Mesodermal cell (in vitro differentiated cells): ENCODE results near the gene COQ10B.
"Not testable (repeated sequence)": the region's sequence is repeated elsewhere in the genome, so short reads cannot be mapped to it uniquely, and the experiment has no call there.

ENCODE experiments used
- H3K27ac ChIP-seq: 2 replicates; pipeline ENCODE4 v1.7.0; 2013; ENCODE audit warnings: mild to moderate bottlenecking, low read depth, low read length, moderate library complexity; ENCODE audit not compliant: severe bottlenecking
- H3K36me3 ChIP-seq: 2 replicates; pipeline ENCODE4 v1.7.1; 2013; ENCODE audit warnings: mild to moderate bottlenecking, low read length, moderate library complexity; ENCODE audit not compliant: control insufficient read depth, insufficient read depth
- H3K4me1 ChIP-seq: one replicate; pipeline ENCODE4 v1.7.1; 2013; ENCODE audit warnings: mild to moderate bottlenecking, low read length; ENCODE audit not compliant: insufficient read depth, control insufficient read depth, poor library complexity, severe bottlenecking
- H3K4me3 ChIP-seq: 2 replicates; pipeline ENCODE4 v1.7.0; 2013; ENCODE audit warnings: low read length, control low read depth, mild to moderate bottlenecking; ENCODE audit not compliant: insufficient read depth, poor library complexity, severe bottlenecking; ENCODE audit errors: extremely low read depth
- H3K9me3 ChIP-seq: 2 replicates; pipeline ENCODE4 v1.7.1; 2013; ENCODE audit warnings: mild to moderate bottlenecking, low read length, moderate library complexity; ENCODE audit not compliant: control insufficient read depth
- WGBS, 2 experiments: methylation state at CpG; one replicate each; pipeline ENCODE4 v1.1.5; 2013; ENCODE audit warnings: missing lambda C conversion rate in 2 of 2; ENCODE audit not compliant: insufficient coverage in 2 of 2; 5-methylcytosine and 5-hydroxymethylcytosine counted together

The COQ10B gene

GRCh38 chr2:197431858-197432257 lies 21.5 kb upstream of the COQ10B start:
- Histone ChIP-seq H3K4me1 (peaks cover 17% of the 10 kb centered on the region), H3K9me3 (no peaks in the 10 kb centered on the region), H3K36me3 (peaks cover 46% of the 10 kb centered on the region), H3K4me3 (no peak overlapping the region), H3K27ac (no peak overlapping the region)
- 82 to 97% methylated on average over 3 to 5 of the region's 6 CpGs for WGBS, 2 experiments

GRCh38 chr2:197432527-197432926 lies 20.8 kb upstream of the COQ10B start:
- not testable (repeated sequence) for H3K9me3 ChIP-seq, H3K27ac ChIP-seq
- H3K36me3 ChIP-seq, result peaks cover 44% of the 10 kb centered on the region
- 88 to 94% methylated on average over 4 to 5 of the region's 6 CpGs for WGBS, 2 experiments
- peaks cover 17% of the 10 kb centered on the region for H3K4me1 ChIP-seq
- H3K4me3 ChIP-seq, result peak overlapping the region; percentile 100

- Histone ChIP-seq H3K4me1 (peaks cover 17% of the 10 kb centered on the region), H3K9me3 (no peaks in the 10 kb centered on the region), H3K27ac (peak overlapping the region; percentile 98), H3K4me3 (peak overlapping the region; percentile 100), H3K36me3 (peaks cover 30% of the 10 kb centered on the region)
- WGBS, 2 experiments, result 3% methylated on average over 9 of the region's 11 CpGs
Measured at GRCh38 chr2:197433780-197434438, 19.4 kb upstream of the COQ10B start.

- Histone ChIP-seq H3K36me3 (peaks cover 21% of the 10 kb centered on the region), H3K9me3 (no peaks in the 10 kb centered on the region), H3K27ac (peak within 1 kb of the TSS; percentile 98), H3K4me3 (peak within 1 kb of the TSS; percentile 100), H3K4me1 (peaks cover 17% of the 10 kb centered on the region)
- WGBS, 2 experiments, result 0 to 1% methylated on average over 70 of the region's 74 CpGs
Measured at GRCh38 chr2:197434541-197435513, 18.5 kb upstream of the COQ10B start, which contains the start of gene SF3B1. SF3B1 (minus strand) TSS chr2:197435028; CDS start chr2:197434999, 29 bp downstream.

GRCh38 chr2:197435598-197436420 lies 17.5 kb upstream of the COQ10B start:
- Histone ChIP-seq H3K4me3 (peak overlapping the region; percentile 100), H3K4me1 (peaks cover 17% of the 10 kb centered on the region), H3K36me3 (peaks cover 15% of the 10 kb centered on the region), H3K9me3 (no peaks in the 10 kb centered on the region), H3K27ac (peak overlapping the region; percentile 98)
- 63 to 70% methylated on average over 4 to 5 of the region's 16 CpGs for WGBS, 2 experiments

GRCh38 chr2:197437380-197437779 lies 16.0 kb upstream of the COQ10B start:
- 100% methylated on average over 2 of the region's 2 CpGs for WGBS, 2 experiments
- peaks cover 6% of the 10 kb centered on the region for H3K36me3 ChIP-seq
- no peak overlapping the region for H3K27ac ChIP-seq
- H3K4me1 ChIP-seq, result peaks cover 8% of the 10 kb centered on the region
- no peaks in the 10 kb centered on the region for H3K9me3 ChIP-seq
- H3K4me3 ChIP-seq, result no peak overlapping the region

GRCh38 chr2:197442857-197443256 lies 10.5 kb upstream of the COQ10B start:
- no peak overlapping the region for H3K4me3 ChIP-seq
- peaks cover 9% of the 10 kb centered on the region for H3K4me1 ChIP-seq
- H3K27ac ChIP-seq, result no peak overlapping the region
- WGBS, 2 experiments, result 89 to 100% methylated on average over 2 to 3 of the region's 5 CpGs
- no peaks in the 10 kb centered on the region for H3K36me3 ChIP-seq
- no peaks in the 10 kb centered on the region for H3K9me3 ChIP-seq

- Histone ChIP-seq H3K4me3 (no peak overlapping the region), H3K27ac (no peak overlapping the region), H3K36me3 (no peaks in the 10 kb centered on the region), H3K4me1 (peaks cover 9% of the 10 kb centered on the region), H3K9me3 (no peaks in the 10 kb centered on the region)
- WGBS, 2 experiments, result no CpG with 5 or more reads among the region's 1 CpG
Measured at GRCh38 chr2:197445746-197446145, 7.6 kb upstream of the COQ10B start.

GRCh38 chr2:197446844-197447243 lies 6.5 kb upstream of the COQ10B start:
- H3K36me3 ChIP-seq, result no peaks in the 10 kb centered on the region
- no peaks in the 10 kb centered on the region for H3K9me3 ChIP-seq
- H3K4me3 ChIP-seq, result no peak overlapping the region
- H3K27ac ChIP-seq, result no peak overlapping the region
- peaks cover 9% of the 10 kb centered on the region for H3K4me1 ChIP-seq

GRCh38 chr2:197450465-197450864 lies 2.9 kb upstream of the COQ10B start:
- peaks cover 3% of the 10 kb centered on the region for H3K36me3 ChIP-seq
- no peak overlapping the region for H3K27ac ChIP-seq
- H3K9me3 ChIP-seq, result no peaks in the 10 kb centered on the region
- no peak overlapping the region for H3K4me3 ChIP-seq
- 91 to 96% methylated on average over 14 to 24 of the region's 25 CpGs for WGBS, 2 experiments
- H3K4me1 ChIP-seq, result peaks cover 9% of the 10 kb centered on the region
